NCI-H82 treated with DMSO at 0.1 percent for 48 hours (cell line): ENCODE data around the gene PRDX2.
"Not testable (repeated sequence)": the region's sequence is repeated elsewhere in the genome, so short reads cannot be mapped to it uniquely, and the experiment has no call there.

ENCODE experiments used
- DNase-seq: peaks from one replicate; lab custom pipeline; 2025; ENCODE audit not compliant: unreplicated experiment; lab: John Stamatoyannopoulos, UW

PRDX2 gene

DNA sequence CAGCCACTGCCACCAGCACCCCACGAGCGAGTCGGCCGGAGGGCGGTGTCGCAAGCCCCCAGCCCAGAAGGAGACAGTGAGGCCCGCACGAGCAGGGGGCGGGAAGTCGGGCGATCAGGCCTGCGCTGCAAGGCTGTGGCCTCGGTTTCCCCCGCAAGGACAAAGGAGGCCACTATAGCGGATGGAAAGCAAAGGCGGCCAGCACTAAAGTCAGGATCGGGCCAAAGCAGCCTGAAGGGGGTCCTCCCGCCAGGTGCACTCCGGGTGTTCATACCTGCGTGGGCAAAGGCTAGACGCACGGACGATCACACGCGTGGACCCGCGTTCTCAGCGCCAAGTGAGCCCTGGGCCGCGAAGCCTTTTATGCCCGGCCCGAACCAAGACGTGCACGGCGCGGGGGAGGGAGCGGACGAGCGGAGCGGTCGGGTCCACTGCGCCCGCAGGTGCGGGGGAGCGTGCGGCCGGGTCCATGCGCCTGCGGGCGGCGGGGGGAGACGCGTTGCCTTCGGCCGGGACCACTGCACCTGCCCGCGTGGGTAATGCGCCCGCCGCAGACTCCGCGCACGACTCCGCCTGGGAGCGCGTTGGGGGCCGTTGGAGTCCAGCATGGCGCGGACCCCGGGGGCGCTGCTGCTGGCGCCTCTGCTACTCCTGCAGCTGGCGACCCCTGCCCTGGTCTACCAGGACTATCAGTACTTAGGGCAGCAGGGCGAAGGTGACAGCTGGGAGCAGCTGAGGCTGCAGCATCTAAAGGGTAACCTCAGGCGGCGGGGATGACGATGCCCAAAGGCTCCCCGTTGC, at the start of gene PRDX2, which contains the start of gene THSD8:
PRDX2 (minus strand) TSS at position 335 of the 801 bp plus-strand sequence. CDS start 539 bp downstream, outside the sequence.
THSD8 (plus strand) TSS at position 604 of the 801 bp plus-strand sequence; CDS start at position 607, 3 bp downstream.
- DNase-seq = peak; percentile 64

DNA sequence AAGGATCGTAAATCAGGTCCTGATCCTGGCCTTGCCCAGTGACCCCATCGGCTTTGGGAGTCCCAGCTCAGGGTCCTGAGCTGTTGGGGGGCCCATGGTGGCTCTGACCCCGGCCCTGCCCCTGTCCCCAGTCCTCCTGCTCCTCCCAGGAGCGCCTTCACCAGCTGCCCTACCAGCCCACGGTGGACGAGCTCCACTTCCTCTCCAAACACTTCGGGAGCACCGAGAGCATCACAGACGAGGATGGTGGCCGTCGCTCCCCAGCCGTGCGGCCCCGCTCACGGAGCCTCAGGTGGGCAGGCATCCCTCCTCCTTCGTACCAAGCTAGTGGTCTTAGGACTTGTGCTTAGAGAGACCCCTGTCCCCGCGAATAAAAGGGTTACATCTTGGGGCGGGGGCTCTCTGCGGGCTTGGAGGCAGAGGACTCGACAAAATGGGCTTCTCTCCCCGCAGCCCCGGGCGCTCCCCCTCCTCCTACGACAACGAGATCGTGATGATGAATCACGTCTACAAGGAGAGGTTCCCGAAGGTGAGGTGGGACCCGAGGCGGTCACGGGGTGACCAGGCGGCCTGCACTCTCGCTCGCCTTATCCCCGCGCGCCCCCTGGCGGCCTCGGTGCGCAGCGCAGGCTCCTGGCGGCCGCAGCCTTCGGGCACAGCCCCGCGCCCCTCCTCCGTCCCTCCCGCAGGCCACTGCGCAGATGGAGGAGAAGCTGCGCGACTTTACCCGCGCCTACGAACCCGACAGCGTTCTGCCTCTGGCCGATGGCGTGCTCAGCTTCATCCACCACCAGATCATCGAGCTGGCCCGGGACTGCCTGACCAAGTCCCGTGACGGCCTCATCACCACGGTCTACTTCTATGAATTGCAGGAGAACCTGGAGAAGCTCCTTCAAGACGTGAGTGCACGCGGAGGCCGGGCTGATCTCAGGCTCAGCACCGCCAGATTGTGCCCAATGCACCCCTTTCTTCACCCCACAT, 45.8 kb upstream of the PRDX2 start:
- peak; percentile 55 for DNase-seq

DNA sequence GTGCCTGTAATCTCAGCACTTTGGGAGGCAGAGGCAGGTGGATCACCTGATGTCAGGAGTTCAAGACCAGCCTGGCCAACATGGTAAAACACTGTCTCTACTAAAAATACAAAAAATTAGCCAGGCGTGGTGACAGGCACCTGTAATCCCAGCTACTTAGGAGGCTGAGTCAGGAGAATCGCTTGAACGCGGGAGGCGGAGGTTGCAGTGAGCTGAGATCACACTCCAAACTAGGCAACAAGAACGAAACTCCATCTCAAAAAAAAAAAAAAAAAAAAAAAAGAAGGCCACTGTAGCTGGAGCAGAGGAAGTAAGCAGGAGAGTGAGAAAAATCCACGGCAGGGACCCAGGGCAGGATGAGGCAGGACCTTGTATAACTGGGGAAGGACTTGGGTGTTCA, 45.0 kb upstream of the PRDX2 start:
- DNase-seq = not testable (repeated sequence)

DNA sequence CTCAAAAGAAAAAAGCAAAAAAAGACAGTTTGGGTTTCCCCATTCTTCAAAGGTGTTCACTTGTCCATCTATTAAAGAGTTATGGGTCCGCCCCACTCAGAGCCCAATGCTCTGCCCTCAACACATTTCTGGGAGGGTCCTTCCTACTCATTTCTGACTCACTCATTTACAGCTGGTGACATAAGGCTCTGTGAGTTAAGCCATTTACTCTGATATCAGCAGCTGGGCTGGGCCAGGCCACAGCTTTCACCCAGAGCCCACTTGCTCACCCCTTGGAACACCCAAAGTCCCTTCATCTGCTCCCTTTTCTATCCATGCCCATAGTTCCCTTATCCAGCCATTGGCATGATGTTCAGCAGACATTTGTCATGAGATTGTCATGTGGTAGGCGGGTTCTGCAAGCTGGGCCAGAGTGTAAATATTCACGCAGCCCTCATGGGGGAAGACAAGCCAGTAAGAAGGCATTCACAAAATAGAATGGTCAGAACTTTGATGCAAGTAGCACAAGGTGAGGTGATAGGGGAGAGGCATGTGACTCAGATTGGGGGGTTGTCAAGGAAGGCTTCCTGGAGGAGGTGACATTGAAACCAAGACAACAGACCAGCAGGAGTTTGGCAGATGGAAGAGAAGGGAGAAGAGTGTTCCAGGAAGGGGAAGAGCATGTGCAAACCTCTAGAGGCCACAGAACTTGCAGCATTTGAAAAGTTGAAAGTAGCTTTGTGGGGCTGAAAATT, 42.6 kb upstream of the PRDX2 start:
- DNase-seq = peak; percentile 35

DNA sequence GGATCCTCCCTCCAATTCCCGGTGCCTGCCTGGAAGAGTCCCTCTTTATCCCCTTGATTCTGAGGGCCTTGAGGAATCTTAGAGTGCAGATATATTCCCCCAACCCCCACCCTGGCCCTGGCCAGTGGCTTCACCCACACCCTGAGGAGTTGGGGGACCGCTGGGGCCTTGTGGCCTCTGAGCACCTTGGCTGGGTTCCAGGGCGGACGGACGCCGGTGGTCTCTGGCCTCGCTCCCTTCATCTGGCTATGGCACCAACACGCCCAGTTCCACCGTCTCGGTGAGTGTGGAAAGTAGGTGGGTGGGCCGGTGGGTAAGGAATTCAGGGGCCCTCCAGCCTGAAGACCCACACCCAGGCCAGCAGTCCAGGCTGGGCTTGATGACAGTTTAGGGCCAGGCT, 41.7 kb upstream of the PRDX2 start:
- DNase-seq = no peak

DNA sequence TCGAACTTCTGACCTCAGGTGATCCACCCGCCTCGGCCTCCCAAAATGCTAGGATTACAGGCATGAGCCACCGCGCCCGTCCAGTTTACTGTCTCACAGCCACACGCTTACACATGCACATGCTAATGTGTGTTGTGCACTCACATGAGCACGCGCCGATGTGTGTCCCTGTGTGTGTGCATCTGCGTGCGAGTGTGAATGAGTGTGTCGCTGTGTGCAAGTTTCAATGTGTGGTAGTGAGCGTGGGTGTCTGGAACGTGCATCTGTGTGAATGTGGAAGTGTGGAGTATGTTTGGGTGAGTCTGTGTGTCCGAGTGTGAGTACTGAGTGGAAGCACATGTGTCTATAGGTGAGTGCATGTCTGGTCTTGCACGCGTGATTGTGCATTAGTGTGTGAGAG, 40.9 kb upstream of the PRDX2 start:
- DNase-seq = no peak

DNA sequence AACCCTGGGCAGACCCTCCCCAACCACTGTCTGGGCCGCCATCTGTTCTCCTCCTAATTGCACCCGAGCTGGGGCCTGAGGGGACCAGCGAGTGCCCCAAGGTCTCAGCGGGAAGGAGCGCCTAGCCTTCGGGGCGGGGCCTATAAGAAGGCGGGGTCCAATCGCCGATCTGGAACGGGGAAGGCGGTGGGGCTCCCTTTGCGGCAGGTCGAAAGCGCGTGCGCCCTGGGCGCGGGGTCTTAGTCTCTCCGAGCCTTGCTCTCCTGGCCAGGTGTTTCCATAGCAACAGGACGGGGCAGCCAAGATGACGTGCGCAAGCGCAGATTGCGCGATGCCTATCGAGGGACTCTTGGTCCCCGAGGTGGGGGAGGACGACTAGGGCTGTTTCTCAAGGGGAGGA, 39.5 kb upstream of the PRDX2 start:
- DNase-seq = peak; percentile 80

DNA sequence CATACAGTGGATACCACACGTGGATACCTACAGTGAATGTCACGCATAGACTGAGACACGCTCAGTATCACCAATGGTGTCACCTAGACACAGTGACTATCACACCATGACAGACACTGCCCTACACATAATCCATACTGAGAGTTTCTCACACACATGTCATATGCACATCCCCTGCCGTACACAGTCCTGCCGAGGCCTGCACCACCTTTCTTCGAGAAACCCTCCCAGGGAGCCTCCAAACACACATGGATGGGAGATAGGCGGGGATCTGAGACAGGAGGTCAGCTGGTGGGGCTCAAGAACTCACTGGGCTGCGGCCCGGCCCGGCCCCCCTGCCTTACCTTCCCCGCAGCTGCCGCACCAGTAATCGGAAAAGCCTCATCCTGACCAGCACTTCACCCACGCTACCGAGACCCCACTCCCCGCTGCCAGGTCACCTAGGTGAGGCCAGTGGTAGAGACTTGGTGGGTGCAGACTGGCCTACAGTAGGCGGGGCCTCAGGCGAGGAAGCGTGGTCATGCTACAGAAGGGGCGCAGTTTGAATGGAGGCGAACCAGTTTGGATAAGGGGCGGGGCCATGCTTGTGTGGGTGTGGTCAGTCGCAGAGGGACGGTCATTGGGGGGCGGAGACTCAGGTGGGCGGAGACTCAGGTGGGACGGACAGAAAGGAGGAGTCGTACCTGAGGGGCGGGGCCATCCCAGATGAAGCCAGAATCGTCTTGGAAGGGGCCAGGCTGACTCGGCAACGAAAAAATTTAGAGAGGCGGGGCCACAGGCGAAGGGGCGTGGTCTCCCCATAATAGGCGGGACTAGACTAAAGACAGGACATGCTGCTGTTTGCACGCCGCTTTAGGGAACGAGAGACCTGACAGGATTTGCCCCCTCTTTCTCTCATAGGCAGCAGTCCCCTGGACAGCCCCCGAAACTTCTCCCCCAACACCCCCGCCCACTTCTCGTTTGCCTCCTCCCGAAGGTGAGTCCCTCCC, 38.8 kb upstream of the PRDX2 start:
- DNase-seq = peak; percentile 86

DNA sequence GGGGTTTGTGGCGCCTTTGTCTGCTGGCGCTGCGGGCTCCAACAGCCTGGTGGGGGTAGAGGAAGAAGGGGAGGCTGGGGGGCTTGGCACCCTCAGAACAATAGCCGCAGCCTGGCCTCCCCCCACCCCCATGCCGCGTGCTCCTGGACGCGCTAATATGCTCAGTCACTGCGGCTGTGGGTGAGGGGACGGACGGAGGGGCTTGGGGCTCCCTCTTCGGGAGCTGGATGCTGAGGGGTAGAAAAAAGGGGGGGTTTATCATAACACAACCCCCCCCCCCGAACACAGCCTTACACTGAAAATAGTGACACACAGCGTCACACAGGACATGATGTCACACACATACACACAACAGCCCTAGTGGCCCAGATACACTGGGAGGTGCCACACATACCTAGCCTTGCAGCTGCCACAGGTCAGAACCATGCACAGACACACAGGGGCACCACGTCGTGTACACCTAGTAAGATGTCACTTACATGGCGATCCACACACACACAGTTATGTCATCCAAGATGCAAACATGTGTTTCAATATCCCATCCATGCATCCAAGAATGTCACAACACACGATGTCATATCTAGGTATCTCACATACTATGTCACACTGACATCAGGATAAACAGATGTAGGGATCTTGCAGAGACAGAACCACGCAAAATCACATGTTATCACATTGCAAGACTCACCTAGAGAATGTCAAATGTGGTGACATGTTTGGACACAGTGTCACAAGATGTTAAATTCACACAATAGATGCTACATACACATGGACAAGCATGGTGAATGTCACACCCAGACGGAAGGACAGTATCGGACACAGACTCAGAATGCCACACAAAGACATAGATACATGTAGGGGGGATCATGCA, 37.5 kb upstream of the PRDX2 start:
- DNase-seq = no peak

DNA sequence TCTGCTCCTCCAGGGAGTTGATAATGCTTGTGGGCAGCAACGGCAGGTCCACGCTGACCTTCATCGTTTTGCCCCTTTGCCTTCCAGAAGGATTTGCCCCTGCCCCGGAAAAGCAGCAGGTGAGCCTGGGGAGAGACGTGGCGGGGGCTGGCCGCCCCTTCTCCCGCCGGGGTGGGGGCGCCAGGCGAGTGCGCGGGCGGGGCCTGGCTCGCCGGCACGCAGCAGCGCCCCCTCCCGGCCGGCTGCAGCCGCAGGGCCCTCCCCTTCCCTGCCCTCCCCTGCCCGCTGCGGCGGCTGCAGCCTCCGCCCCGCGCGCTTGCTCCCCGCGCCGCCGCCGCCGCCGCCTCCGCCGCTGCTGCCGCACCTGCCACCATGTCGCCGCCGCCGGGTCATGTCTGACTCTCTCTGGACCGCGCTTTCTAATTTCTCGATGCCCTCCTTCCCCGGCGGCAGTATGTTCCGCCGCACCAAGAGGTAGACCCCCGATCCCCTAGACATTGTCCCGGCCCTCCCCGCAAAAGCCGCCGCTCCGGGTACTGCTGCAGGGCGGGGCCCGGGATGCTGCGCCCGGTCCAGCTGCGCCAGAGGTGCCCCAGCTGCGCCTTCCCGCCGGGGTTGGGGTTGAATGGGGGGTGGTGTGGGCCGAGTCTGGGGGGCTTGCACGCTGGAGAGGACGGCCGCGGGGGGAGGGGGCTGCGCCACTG, 36.7 kb upstream of the PRDX2 start, which contains the start of gene MAST1:
MAST1 (plus strand) TSS at position 334 of the 704 bp plus-strand sequence; CDS start at position 392, 58 bp downstream.
- peak; percentile 48 for DNase-seq

DNA sequence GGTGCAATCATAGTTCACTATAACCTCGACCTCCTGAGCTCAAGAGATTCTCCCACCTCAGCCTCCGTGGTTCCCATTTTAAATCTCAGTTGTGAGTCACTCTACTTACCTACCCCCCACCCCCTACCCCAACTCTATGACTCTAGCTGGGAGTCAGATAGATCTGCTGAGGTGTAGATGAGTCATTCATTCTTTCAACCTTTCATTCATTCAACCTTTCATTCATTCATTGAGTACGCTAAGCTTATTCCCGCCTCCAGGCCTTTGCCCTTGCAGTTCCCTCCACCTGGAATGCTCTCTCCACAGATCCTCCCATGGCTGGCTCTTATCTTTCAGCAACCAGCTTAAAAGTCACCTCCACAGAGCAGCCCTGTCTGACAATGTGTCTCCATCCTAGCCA, 35.6 kb upstream of the PRDX2 start:
- DNase-seq = no peak

DNA sequence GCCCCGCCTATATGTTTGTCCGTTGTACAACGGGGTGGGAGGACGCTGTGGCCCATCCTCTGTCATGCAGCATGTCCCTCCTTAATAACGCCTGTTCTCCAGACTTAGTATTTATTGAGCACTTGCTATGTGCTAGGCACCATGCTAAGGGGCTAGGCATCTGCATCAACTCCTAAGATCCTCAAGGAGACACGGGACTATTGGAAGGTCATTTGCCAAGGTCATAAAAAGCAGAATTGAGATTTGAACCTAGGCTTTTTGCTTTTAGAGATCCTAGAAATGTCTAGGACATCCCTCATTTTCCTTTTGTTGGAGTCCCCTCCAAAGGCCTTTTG, 34.9 kb upstream of the PRDX2 start:
- no peak for DNase-seq

DNA sequence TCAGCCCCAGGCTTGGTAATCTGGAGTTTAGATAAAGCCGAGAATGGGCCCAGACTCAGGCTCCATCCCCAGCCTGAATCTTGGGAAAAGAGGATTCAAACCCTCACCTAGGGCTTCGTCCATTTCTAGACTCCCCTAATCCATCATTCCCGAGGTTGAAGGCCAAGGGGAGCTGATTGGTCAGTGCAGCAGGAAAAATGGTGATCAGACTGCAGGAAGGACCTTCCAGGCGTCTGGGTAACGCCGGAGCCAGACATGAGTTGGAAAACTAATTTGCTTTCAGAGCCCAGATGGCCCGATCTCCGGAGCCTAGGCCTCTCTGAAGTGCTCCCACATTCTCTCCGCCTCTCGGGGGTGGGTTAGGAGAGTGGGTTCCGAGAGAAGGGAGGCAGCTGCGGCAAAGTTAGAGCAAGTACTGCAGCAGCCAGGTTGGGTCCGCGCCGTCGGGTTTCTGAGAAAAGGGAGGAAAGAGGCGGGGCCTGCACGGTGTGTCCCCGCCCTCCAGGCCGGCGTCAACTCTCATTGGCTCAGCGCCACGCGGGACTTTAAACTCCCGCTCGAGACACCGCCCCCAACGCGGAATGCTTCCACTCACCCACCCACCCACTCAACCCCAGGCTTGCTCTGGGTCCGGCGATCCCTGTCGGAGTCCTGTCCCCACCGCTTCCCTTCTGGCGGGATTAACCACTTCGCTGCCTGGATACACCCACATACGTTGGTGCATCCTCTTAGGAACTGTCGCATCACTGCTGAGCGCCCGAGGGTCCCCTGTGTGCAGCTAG, 33.6 kb upstream of the PRDX2 start:
- peak; percentile 85 for DNase-seq

DNA sequence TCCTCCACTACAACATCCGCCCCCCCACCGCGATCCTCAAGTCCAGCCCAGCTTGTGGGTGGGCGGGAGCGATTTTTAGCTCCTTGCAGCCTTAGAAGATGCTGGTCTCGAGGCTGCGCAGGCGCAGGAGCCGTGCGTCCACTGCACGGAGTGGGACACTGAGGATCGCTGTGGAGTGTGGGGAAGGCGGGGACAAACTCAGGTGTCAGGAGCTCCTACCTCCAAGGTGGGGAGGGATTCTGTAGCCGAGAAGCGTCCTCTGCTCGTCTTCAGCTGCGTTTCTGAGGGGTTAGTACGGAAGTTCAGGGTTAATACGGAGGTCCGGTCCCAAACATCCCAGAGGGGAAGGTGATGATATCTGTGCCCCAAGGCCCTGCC, 33.0 kb upstream of the PRDX2 start, which contains the start of gene RTBDN:
RTBDN (minus strand) TSS at position 14 of the 378 bp plus-strand sequence. CDS start 4,600 bp downstream, outside the sequence.
- no peak for DNase-seq

DNA sequence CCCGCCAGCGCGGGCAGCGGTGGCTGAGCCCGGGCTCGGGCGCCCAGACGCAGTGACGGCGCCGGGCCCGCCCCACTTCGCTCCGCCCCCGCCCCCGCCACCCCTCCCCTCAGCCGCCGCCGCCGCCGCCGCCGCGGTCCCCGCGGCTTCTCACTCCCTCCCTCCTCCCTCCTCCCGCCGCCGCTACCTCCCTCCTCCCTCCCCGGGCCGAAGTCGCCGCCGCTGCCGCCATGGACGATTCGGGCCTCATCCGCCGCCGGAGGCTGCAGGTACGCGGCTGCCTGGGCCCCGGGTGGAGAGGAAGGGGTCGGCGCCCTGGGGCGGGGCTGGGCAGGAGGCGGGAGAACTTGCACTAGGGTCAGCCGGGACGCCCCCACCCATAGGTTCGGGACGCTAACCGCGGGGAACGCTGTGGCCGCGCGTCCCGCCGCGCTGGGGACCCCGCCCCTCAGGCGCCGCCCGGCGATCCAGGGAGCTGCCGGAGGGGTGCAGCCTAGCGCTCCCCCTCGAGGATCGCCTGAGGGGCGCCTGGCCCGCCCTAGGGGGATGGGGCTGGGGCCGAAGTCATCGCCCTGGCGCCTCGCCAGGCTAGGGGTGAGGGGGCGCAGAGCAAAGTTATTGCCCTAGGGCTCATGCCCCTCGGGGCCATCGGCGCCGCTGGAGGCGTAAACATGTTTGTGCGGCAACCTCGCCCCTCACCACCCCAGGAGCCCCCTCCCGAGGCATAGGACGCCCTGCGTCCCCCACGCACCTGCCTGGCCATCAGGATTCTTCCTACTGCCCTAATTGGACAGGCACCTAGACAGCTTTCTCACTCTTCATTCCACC, 32.4 kb upstream of the PRDX2 start:
- peak; percentile 41 for DNase-seq

DNA sequence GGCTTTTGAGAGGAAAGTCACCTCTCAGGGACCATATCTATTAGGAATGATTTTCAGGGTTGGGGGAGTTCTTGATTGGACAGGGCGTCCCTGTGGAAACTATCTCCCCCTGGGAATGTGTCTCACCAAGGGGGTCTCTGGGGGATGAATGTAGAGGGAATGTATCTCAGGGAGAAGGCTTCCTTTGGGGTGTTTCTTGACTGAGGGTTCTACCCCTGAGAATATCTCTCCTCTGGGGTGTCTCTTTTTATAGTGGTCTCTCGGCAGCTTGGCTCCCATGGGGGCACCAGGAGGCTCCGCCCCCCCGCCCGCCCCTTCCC, 31.8 kb upstream of the PRDX2 start:
- peak; percentile 66 for DNase-seq

DNA sequence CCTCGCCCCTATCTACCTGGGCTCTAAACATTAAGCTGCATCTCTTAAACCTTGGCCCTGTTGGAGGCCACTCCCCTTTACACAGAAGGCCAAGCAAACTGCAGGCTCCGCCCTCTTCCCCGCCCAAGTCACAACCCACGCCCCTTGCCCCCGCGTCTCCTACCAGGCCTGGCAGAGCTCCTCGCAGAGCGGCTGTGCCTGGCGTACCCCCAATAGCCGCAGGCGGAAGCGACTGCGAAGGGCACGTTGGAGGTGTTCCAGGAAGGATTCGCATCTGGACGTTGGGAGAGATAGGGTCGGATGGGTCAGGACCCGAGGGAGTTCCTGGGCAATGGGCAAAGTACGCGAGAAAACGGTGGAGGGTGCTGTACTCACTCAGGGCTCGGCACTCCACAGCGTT, 26.9 kb upstream of the PRDX2 start:
- DNase-seq = peak; percentile 67
